Measurements from ENCODE around the gene S100A8. TPM values are rescaled to one million over a fixed set of nuclear protein-coding genes. Genes with fewer than 3 reads are reported as not detected.

The S100A8 gene
- total RNA-seq, 1 donor from 2014 or later: not detected

- Mint-ChIP-seq H3K4me1 (ENCODE audit: low read depth, unreplicated experiment) (peaks cover 8% of the 10 kb centered on the region), H3K9me3 (ENCODE audit: unreplicated experiment) (no peaks in the 10 kb centered on the region), H3K4me3 (ENCODE audit: unreplicated experiment) (no peak overlapping the region), H3K27ac (ENCODE audit: unreplicated experiment) (no peak overlapping the region), H3K36me3 (ENCODE audit: unreplicated experiment) (no peaks in the 10 kb centered on the region), H3K27me3 (ENCODE audit: unreplicated experiment) (peaks cover 10% of the 10 kb centered on the region)
- TF ChIP-seq CTCF (IDR thresholded peaks at IDR 0.05; ENCODE audit: partially characterized antibody, unreplicated experiment): no peak
- no peak for DNase-seq
Observed at GRCh38 chr1:153389973-153390879, 647 bp downstream of the S100A8 start.

- TF ChIP-seq CTCF (IDR thresholded peaks at IDR 0.05; ENCODE audit: partially characterized antibody, unreplicated experiment): no peak
- Mint-ChIP-seq H3K9me3 (ENCODE audit: unreplicated experiment) (no peaks in the 10 kb centered on the region), H3K4me3 (ENCODE audit: unreplicated experiment) (no peak overlapping the region), H3K4me1 (ENCODE audit: low read depth, unreplicated experiment) (peaks cover 11% of the 10 kb centered on the region), H3K27me3 (ENCODE audit: unreplicated experiment) (peaks cover 8% of the 10 kb centered on the region), H3K36me3 (ENCODE audit: unreplicated experiment) (no peaks in the 10 kb centered on the region), H3K27ac (ENCODE audit: unreplicated experiment) (no peak overlapping the region)
- DNase-seq: no peak
Observed at GRCh38 chr1:153389401-153389800, 1.5 kb downstream of the S100A8 start.

GRCh38 chr1:153387785-153388184 is 3.1 kb downstream of the S100A8 start:
- DNase-seq: no peak
- TF ChIP-seq CTCF (IDR thresholded peaks at IDR 0.05; ENCODE audit: partially characterized antibody, unreplicated experiment): no peak
- Mint-ChIP-seq H3K4me3 (ENCODE audit: unreplicated experiment) (no peak overlapping the region), H3K27ac (ENCODE audit: unreplicated experiment) (no peak overlapping the region), H3K36me3 (ENCODE audit: unreplicated experiment) (peaks cover 4% of the 10 kb centered on the region), H3K27me3 (ENCODE audit: unreplicated experiment) (peaks cover 7% of the 10 kb centered on the region), H3K4me1 (ENCODE audit: low read depth, unreplicated experiment) (peaks cover 11% of the 10 kb centered on the region), H3K9me3 (ENCODE audit: unreplicated experiment) (peaks cover 2% of the 10 kb centered on the region)

GRCh38 chr1:153387001-153387400 is 3.9 kb downstream of the S100A8 start:
- H3K27ac Mint-ChIP-seq (ENCODE audit: unreplicated experiment): peak overlapping the region; percentile 23
- no peak for DNase-seq
- peaks cover 11% of the 10 kb centered on the region for H3K36me3 Mint-ChIP-seq (ENCODE audit: unreplicated experiment)
- TF ChIP-seq CTCF (IDR thresholded peaks at IDR 0.05; ENCODE audit: partially characterized antibody, unreplicated experiment): no peak
- H3K4me3 Mint-ChIP-seq (ENCODE audit: unreplicated experiment): no peak overlapping the region
- peaks cover 11% of the 10 kb centered on the region for H3K4me1 Mint-ChIP-seq (ENCODE audit: low read depth, unreplicated experiment)
- H3K9me3 Mint-ChIP-seq (ENCODE audit: unreplicated experiment): peaks cover 2% of the 10 kb centered on the region
- peaks cover 7% of the 10 kb centered on the region for H3K27me3 Mint-ChIP-seq (ENCODE audit: unreplicated experiment)

GRCh38 chr1:153386500-153386901 is 4.4 kb downstream of the S100A8 start:
- Mint-ChIP-seq H3K27ac (ENCODE audit: unreplicated experiment) (peak overlapping the region; percentile 20), H3K4me3 (ENCODE audit: unreplicated experiment) (no peak overlapping the region), H3K36me3 (ENCODE audit: unreplicated experiment) (peaks cover 15% of the 10 kb centered on the region), H3K4me1 (ENCODE audit: low read depth, unreplicated experiment) (peaks cover 11% of the 10 kb centered on the region), H3K9me3 (ENCODE audit: unreplicated experiment) (peaks cover 2% of the 10 kb centered on the region), H3K27me3 (ENCODE audit: unreplicated experiment) (peaks cover 7% of the 10 kb centered on the region)
- no peak for TF ChIP-seq CTCF (IDR thresholded peaks at IDR 0.05; ENCODE audit: partially characterized antibody, unreplicated experiment)
- DNase-seq: no peak
